Germinal center (tissue), 1 donor: ENCODE data around the gene AGFG1.

Experiments
- DNase-seq: peaks from one replicate; pipeline ENCODE4 v3.0.0; 2012; ENCODE audit warnings: mixed read lengths, low spot score

The AGFG1 gene

DNA sequence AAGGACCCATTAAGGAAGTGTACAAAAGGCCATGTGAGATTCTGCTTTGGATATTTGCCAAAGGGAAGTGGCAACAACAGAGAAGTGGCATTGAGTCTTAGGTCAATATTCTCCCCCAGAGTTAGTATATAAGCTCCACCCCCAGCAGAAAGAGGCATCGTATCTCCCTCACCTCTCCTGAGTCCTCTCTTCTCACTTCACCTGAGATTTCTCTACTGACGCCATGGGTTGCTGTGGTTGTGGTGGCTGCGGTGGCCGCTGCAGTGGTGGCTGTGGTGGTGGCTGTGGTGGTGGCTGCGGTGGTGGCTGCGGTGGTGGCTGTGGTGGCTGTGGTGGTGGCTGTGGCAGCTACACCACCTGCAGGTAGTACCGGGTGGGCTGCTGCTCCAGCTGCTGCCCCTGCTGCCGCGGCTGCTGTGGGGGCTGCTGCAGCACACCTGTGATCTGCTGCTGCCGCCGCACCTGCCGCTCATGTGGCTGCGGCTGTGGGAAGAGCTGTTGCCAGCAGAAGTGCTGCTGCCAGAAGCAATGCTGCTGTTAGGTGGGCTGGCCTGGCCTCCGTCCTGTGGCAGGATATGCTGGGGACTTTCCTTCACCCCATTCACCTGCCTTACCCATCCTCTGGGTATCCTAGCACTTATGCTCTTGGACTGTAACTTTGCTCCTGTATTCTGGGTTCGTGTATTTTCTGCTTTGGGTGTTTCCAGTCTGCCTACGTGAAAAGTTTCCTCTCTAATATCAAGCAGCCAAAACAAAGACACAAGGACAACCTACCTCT lies 136.8 kb downstream of the AGFG1 start:
- no peak for DNase-seq

DNA sequence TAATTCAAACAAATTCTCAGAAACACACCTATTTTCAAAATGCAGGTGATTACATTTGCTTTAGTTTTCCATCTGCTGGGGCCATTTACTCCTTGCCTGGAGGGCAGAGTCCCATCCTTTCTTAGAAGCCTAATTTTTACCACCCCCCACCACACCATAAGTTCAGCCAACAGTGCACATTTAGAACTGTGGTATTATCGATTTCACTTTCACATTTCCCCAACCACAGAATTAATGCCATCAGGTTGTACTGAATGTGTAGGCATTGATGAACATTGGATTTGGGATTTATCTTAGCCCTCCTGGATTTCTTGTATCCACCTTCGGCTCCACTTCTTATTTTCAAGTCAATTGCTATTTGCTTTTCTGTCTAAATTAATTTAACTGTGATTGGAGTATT lies 138.2 kb downstream of the AGFG1 start:
- DNase-seq: no peak
